ENCODE data around the gene LRRC3C.

DNA sequence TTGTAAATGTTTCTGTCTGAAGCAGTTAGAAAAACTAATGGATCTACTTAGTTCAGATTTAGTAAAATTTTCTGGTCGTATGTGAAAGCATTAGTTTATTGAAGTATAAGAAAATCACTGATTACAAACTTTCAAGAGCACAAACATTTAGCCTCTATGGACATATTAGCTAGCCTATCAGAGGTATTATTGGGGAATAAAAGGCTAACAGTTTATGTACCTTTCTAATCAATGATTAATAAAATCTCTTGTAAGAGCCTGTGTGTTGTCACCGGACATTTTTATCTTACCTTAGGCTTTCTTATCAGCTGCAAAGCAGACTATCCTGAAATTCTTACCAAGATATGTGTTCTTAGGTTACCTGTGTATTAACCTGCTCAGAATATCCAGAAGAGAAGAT, 38.3 kb upstream of the LRRC3C start:
- TF ChIP-seq, protein P1, sequence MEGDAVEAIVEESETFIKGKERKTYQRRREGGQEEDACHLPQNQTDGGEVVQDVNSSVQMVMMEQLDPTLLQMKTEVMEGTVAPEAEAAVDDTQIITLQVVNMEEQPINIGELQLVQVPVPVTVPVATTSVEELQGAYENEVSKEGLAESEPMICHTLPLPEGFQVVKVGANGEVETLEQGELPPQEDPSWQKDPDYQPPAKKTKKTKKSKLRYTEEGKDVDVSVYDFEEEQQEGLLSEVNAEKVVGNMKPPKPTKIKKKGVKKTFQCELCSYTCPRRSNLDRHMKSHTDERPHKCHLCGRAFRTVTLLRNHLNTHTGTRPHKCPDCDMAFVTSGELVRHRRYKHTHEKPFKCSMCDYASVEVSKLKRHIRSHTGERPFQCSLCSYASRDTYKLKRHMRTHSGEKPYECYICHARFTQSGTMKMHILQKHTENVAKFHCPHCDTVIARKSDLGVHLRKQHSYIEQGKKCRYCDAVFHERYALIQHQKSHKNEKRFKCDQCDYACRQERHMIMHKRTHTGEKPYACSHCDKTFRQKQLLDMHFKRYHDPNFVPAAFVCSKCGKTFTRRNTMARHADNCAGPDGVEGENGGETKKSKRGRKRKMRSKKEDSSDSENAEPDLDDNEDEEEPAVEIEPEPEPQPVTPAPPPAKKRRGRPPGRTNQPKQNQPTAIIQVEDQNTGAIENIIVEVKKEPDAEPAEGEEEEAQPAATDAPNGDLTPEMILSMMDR (IDR thresholded peaks at IDR 0.05; ENCODE audit: insufficient read depth, low read length) = no peak
- TF ChIP-seq GABPA (IDR thresholded peaks at IDR 0.05; ENCODE audit: low read depth) = no peak

All from HL-60 (cell line).